ENCODE data around the gene CHD3.

GRCh38 chr17:7848131-7848579 lies 40.4 kb upstream of the CHD3 start:
- TF ChIP-seq EP300 (IDR thresholded peaks at IDR 0.05) (no peak), POLR2A (IDR thresholded peaks at IDR 0.05) (no peak)

All from tibial nerve (tissue), 3 donors.